Left hindlimb (tissue), 1 donor: Measurements from ENCODE around the gene KIAA1586.
"Not testable (repeated sequence)": the region's sequence is repeated elsewhere in the genome, so short reads cannot be mapped to it uniquely, and the experiment has no call there.

Experiments
- DNase-seq: peaks from one replicate; pipeline ENCODE4 v3.0.0-alpha.2; 2018

KIAA1586 gene

DNA sequence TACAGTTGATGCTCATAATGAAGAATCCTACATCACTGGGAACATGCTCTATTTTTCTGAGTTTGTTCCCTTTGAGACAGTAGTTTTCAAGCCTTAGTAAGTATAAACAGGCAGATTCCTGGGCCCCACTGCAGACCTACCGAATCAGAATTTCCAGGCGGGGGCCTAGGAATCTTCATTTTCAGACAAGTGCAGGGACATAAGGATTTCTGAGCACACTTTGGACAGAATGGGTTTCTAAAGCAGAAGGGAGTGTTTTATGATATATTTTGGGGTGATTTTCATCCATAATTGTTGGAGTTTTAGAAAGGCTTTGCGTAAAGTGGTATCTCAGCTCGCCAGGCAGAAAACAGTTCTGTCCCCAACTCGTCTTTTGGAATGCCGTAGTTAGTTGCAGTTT lies 1.4 kb downstream of the KIAA1586 start:
- not testable (repeated sequence) for DNase-seq

DNA sequence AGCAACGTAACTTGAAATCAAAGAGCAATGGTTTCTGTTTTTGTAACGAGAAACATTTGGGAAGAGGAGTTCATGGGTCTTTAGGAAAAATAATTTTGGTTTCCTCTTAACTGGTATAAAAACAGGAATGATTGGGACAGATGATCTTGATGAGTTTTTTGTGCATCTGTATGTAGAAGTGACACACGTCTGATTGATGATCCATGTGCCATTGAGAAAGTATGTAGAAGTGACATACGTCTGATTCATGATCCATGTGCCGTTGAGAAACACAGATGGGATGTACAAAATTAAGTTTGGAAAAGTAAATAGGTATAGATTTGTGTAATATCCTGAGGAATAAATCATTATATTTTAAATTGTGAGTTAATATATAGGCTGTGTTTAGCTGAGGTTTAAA lies 2.1 kb downstream of the KIAA1586 start:
- DNase-seq: no peak

DNA sequence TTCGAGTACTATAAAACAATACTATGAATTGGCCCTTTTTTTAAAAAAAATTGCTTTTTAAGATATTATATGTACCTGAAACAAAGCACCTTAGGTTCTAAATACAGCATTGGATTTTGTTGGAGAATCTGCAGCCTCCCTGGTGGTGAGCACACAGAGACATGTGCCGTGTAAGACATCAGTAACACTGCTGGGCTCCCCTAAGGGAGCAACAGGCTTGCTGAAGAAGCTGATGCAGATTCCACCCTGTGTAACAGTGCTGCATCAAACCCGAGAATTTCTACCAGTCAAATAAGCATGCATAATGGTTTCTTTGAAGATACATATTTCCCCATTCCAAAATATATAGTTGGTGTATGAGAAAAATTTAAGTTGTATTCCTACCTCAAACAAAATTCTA lies 17.4 kb downstream of the KIAA1586 start:
- no peak for DNase-seq

DNA sequence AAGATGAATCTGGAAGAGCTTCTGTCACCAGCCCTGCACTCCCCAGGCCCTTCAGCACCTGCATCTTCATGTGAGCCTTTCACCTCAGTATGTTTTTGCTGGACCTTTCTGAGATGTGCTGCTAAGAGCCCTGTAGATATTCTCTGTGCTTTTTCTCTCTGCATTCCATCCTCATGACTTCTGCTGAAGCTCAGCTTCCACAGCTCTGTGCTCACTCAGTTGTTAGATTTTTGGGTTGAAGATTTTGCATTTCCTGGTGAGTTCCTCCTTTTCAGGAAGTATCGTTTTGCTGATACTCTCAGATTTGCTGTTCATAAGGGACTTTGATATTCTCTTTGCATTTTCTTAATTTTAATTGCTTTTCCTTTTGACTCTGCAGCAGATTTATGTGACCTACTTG lies 18.3 kb downstream of the KIAA1586 start:
- no peak for DNase-seq

DNA sequence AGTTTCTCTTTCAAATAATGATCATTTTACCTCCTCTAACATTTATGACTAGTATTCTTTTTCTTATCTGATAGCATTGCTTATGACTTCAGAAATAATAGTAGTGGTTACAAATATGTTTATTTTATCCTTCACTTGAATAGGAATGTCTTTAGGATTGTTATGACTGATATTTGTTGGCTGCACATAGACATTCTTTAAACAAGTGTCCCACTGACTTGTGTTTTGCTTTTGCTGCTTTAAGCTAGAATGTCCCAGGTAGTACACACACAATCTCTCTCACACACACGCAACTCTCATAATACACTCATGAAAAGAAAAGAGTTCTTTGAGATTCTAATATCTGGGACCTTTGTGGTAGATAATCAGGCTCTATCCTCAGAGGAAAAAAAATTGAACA lies 21.6 kb downstream of the KIAA1586 start:
- no peak for DNase-seq

DNA sequence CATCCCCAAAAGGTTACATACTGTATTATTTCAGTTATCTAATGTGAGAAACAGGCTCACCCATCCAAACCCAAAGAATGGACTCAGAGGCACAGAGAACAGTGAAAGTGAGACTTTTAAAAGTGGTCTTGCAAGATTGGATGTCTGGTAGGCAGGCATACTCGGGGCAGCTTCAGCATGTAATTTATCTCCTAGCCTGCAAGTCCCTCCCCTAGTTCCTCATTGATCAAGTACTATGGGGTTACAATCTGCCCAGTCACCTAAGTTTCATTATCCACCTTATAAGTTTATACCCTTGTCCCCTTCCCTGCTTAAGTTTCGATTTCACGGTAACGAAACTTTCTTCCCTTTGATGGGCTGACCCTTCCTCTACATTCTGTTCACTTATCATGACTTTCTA lies 22.7 kb downstream of the KIAA1586 start:
- no peak for DNase-seq

DNA sequence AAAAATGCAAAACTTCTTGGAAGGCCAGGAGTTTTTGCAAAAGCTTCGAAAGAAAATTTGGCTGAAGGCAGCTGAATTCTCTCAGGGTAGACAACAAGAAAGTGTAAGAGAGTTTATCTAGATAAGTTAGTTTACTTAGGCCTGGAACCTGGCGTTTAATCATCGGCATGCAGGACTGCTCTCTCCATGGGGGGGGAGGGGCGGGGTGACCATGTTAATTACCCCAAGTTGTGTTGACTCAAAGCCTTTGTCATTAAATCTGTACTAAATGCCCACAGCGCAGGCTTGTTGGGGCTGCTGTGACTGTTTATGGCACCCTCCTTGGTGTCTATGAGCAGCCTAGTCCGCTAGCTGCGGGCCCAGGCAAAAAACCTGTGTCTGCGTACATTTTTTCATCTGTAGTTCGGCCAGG lies 23.4 kb downstream of the KIAA1586 start:
- no peak for DNase-seq

GRCh38 chr6:57072108-57072507 lies 25.6 kb downstream of the KIAA1586 start:
- no peak for DNase-seq

- DNase-seq: no peak
Measured at GRCh38 chr6:57074383-57074782, 27.9 kb downstream of the KIAA1586 start.

- DNase-seq: no peak
Measured at GRCh38 chr6:57075092-57075491, 28.6 kb downstream of the KIAA1586 start.

DNA sequence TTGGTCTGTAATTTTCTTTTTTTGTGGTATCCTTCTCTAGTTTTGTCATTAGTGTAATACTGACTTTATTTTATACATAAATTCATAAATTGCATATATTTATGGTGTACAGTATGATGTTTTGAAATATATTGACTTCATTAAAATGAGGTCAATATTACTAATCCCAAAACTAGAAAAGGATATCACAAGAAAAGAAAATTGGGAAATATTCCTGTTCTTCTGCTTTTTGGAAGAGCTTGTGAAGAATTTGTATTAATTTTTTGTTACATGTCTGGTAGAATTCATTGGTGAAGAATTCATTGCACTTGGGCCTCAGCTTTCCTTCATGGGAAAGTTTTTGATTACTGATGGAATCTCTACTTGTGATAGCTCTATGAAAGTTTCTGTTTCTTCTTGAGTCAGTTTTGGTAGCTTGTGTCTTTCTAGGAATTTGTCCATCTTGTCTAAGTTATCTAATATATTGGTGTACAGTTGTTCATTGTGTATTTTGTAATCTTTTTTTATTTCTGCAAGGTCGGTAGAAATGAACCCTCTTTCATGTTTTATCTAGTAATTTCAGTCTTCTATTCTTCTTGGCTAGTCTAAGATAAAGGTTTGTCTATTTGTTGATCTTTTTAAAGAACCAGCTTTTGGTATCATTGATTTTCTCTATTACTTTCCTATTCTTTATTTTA lies 32.2 kb downstream of the KIAA1586 start:
- DNase-seq: no peak

- DNase-seq: no peak
Measured at GRCh38 chr6:57085471-57085870, 39.0 kb downstream of the KIAA1586 start.

GRCh38 chr6:57086843-57087242 lies 40.4 kb downstream of the KIAA1586 start:
- DNase-seq: no peak

GRCh38 chr6:57087916-57088315 lies 41.4 kb downstream of the KIAA1586 start:
- DNase-seq: no peak

- no peak for DNase-seq
Measured at GRCh38 chr6:57089265-57089664, 42.8 kb downstream of the KIAA1586 start.

DNA sequence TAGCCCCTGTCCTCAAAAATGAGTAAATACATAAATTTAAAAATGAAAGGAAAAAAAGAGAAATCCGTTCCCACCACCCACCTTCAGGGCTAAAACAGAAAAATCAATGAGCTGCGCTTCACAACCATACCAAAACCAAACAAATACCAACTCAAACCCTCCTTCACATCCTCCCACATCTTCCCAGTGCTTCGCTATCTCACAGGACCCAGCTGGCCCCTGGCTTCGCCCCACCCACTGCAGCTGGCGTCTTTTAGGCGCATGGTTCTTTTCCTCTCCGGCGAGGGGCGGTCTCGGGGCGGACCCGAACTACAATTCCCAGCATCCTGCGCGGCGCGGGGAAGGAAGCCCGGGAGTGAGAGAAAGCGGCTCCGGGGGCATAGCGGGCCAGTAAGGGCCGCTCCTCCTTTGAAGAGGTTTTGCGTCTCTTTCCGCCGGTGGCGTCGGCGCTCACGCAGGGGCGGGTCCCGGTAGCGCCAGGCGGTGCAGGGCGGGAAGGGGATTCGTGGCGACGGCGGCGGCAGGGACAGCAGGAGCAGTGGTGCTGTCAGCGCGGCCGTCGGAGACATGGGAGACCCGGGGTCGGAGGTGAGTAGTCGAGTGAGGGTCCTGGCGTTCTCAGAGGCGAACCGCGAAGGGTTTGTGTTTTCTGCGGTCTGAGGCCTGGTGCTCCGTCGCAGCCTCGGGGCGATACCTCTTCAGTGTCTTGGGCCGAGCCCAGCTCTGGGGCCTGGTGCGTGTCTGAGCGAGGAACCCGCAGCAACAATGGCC lies 43.4 kb downstream of the KIAA1586 start, which contains the start of gene ZNF451:
Gene ZNF451, plus strand, starts transcription at position 502 of the 771 bp plus-strand sequence. Its CDS starts 66 bp downstream, at position 568.
- DNase-seq: peak; percentile 99

- DNase-seq: not testable (repeated sequence)
Measured at GRCh38 chr6:57090458-57091067, 44.1 kb downstream of the KIAA1586 start.

GRCh38 chr6:57091375-57091774 lies 44.9 kb downstream of the KIAA1586 start:
- DNase-seq: not testable (repeated sequence)

- DNase-seq: no peak
Measured at GRCh38 chr6:57094689-57095088, 48.2 kb downstream of the KIAA1586 start.

GRCh38 chr6:57097596-57097995 lies 51.1 kb downstream of the KIAA1586 start:
- no peak for DNase-seq

GRCh38 chr6:57102976-57103375 lies 56.5 kb downstream of the KIAA1586 start:
- DNase-seq: no peak

- no peak for DNase-seq
Measured at GRCh38 chr6:57104336-57104735, 57.8 kb downstream of the KIAA1586 start.
